Motor neuron (in vitro differentiated cells): ENCODE results near the gene POLR3A. TPM values are rescaled to one million over a fixed set of nuclear protein-coding genes. Genes with fewer than 3 reads are reported as not detected.
A peak's percentile ranks its signal among the peaks of the same experiment; 100 is the strongest.

Experiments
- ATAC-seq, 8 experiments: fragments of 200-7000 bp; cut with Tn5 transposase; replicated peaks in 6 of 8; 2 replicates each; pipeline ENCODE4 v1.8.0; 2021; ENCODE audit warnings: mild to moderate bottlenecking in 8 of 8, moderate library complexity in 8 of 8
- H3K27ac ChIP-seq, 2 donors: fragments of 250-450 bp; sonication (Bioruptor Pico); 2 replicates each; pipeline ENCODE4 v1.9.0; 2021; ENCODE audit warnings: antibody characterized with exemption in 2 of 2, mild to moderate bottlenecking in 2 of 2, moderate library complexity in 1 of 2
- H3K4me1 ChIP-seq, 2 donors: fragments of 250-450 bp; sonication (Bioruptor Pico); replicated peaks in 1 of 2; 2 replicates each; pipeline ENCODE4 v1.6.1; 2021; ENCODE audit warnings: antibody characterized with exemption in 2 of 2, mild to moderate bottlenecking in 2 of 2, moderate library complexity in 1 of 2
- H3K4me3 ChIP-seq, 5 donors: fragments of 250-450 bp; sonication (Bioruptor Pico); 2 replicates each; pipeline ENCODE4 v1.9.0; 2021; ENCODE audit warnings: antibody characterized with exemption in 5 of 5, mild to moderate bottlenecking in 5 of 5, moderate library complexity in 4 of 5
- WGBS, 10 experiments: fragments of 450-650 bp; shearing (Covaris generic); methylation state at CpG; one replicate each; pipeline ENCODE4 v1.0.0; 2022; 5-methylcytosine and 5-hydroxymethylcytosine counted together
- in situ Hi-C, 9 experiments: fragments of 400-800 bp; cut with MboI; loops; one replicate each; pipeline ENCODE4 v1.15.0; 2021; ENCODE audit warnings: low sequenced_read_pairs in 9 of 9, low pct_unique_long_range_greater_than_20kb in 2 of 9; ENCODE audit not compliant: unreplicated experiment in 9 of 9
- total RNA-seq, 8 experiments: library from RNA; unstranded; fragments of 300-600 nt; gene quantifications; 2 replicates each; pipeline versions ENCODE4 v1.2.3 to v1.2.4, GENCODE V29; 2022

POLR3A gene
- total RNA-seq, 8 experiments from 2014 or later: 17.4 to 31.2 (median 24.1) TPM

- no peak overlapping the region for H3K4me3 ChIP-seq
- no peak overlapping the region for H3K27ac ChIP-seq
- ATAC-seq: peak in 1 of 8 experiments; percentile 3
- whole genome bisulfite sequencing, 10 experiments: 47 to 100% (median 89%) methylated on average over 1 to 8 of the region's 10 CpGs; no CpG with 5 or more reads in 2 of the 10 experiments
- peaks cover 10 to 12% of the 10 kb centered on the region in 2 donors for H3K4me1 ChIP-seq
- in situ Hi-C loops: loop anchor here in 5 of 9 experiments (10.0 to 25.0 kb wide), 6 partner anchors 120 to 1192 kb away; partner anchors contain the start of gene ZMIZ1 (in 1 of the 5)
Measured at GRCh38 chr10:78045237-78045636, 15.9 kb upstream of the POLR3A start.

GRCh38 chr10:78044699-78045098 lies 15.4 kb upstream of the POLR3A start:
- H3K4me3 ChIP-seq: no peak overlapping the region
- WGBS, 10 experiments: 44 to 100% (median 76%) methylated on average over 1 to 7 of the region's 10 CpGs; no CpG with 5 or more reads in 2 of the 10 experiments
- in situ Hi-C loops: loop anchor here in 5 of 9 experiments (10.0 to 25.0 kb wide), 6 partner anchors 120 to 1193 kb away; partner anchors contain the start of gene ZMIZ1 (in 1 of the 5)
- ATAC-seq: peak in 1 of 8 experiments; percentile 4
- peaks cover 10 to 14% of the 10 kb centered on the region in 2 donors for H3K4me1 ChIP-seq
- no peak overlapping the region for H3K27ac ChIP-seq

- in situ Hi-C loops: loop anchor here in 5 of 9 experiments (10.0 to 25.0 kb wide), 6 partner anchors 121 to 1193 kb away; partner anchors contain the start of gene ZMIZ1 (in 1 of the 5)
- peak in 3 of 8 experiments; percentile 1 to 9 (median 3) for ATAC-seq
- no peak overlapping the region for H3K4me3 ChIP-seq
- no peak overlapping the region for H3K27ac ChIP-seq
- H3K4me1 ChIP-seq: peaks cover 10 to 18% of the 10 kb centered on the region in 2 donors
Measured at GRCh38 chr10:78044179-78044578, 14.9 kb upstream of the POLR3A start.

GRCh38 chr10:78042752-78043104 lies 13.4 kb upstream of the POLR3A start:
- Histone ChIP-seq H3K4me3 (no peak overlapping the region), H3K27ac (no peak overlapping the region), H3K4me1 (peaks cover 4 to 12% of the 10 kb centered on the region in 2 donors)
- in situ Hi-C loops: loop anchor here in 5 of 9 experiments (10.0 to 25.0 kb wide), 6 partner anchors 122 to 1195 kb away; partner anchors contain the start of gene ZMIZ1 (in 1 of the 5)
- 90 to 100% (median 96%) methylated on average over 3 to 5 of the region's 6 CpGs; no CpG with 5 or more reads in 7 of the 10 experiments for WGBS, 10 experiments
- ATAC-seq: peak in 1 of 8 experiments; percentile 2

GRCh38 chr10:78042058-78042751 lies 12.9 kb upstream of the POLR3A start:
- peak in 4 of 8 experiments; percentile 8 to 74 (median 18) for ATAC-seq
- H3K4me3 ChIP-seq: no peak overlapping the region
- peak overlapping the region in 1 of 2 donors; percentile 55 for H3K27ac ChIP-seq
- WGBS, 10 experiments: 83 to 100% (median 96%) methylated on average over 1 to 2 of the region's 2 CpGs; no CpG with 5 or more reads in 4 of the 10 experiments
- in situ Hi-C loops: loop anchor here in 5 of 9 experiments (10.0 to 25.0 kb wide), 6 partner anchors 123 to 1195 kb away; partner anchors contain the start of gene ZMIZ1 (in 1 of the 5)
- peaks cover 2 to 10% of the 10 kb centered on the region in 2 donors for H3K4me1 ChIP-seq

- no peak overlapping the region for H3K4me3 ChIP-seq
- in situ Hi-C loops: loop anchor here in 5 of 9 experiments (10.0 to 25.0 kb wide), 6 partner anchors 123 to 1196 kb away; partner anchors contain the start of gene ZMIZ1 (in 1 of the 5)
- peak overlapping the region in 1 of 2 donors; percentile 55 for H3K27ac ChIP-seq
- 50 to 100% (median 92%) methylated on average over 1 to 4 of the region's 5 CpGs; no CpG with 5 or more reads in 2 of the 10 experiments for WGBS, 10 experiments
- ATAC-seq: peak in 1 of 8 experiments; percentile 2
- peaks cover 3 to 11% of the 10 kb centered on the region in 2 donors for H3K4me1 ChIP-seq
Measured at GRCh38 chr10:78041170-78042057, 12.1 kb upstream of the POLR3A start.

- peaks cover 18 to 26% of the 10 kb centered on the region in 2 donors for H3K4me1 ChIP-seq
- WGBS, 10 experiments: 44 to 100% (median 60%) methylated on average over 1 to 3 of the region's 3 CpGs; no CpG with 5 or more reads in 1 of the 10 experiments
- no peak overlapping the region for H3K27ac ChIP-seq
- H3K4me3 ChIP-seq: no peak overlapping the region
- in situ Hi-C loops: loop anchor here in 5 of 9 experiments (10.0 to 25.0 kb wide), 6 partner anchors 125 to 1198 kb away; partner anchors contain the start of gene ZMIZ1 (in 1 of the 5)
- no peak for ATAC-seq
Measured at GRCh38 chr10:78039743-78040142, 10.4 kb upstream of the POLR3A start.

GRCh38 chr10:78038791-78039547 lies 9.7 kb upstream of the POLR3A start:
- Histone ChIP-seq H3K4me3 (no peak overlapping the region), H3K27ac (no peak overlapping the region), H3K4me1 (peaks cover 19 to 28% of the 10 kb centered on the region in 2 donors)
- in situ Hi-C loops: loop anchor here in 3 of 9 experiments (25.0 kb wide), 4 partner anchors 1023 to 1198 kb away; partner anchors contain the start of gene ZMIZ1 (in 1 of the 3)
- WGBS, 10 experiments: 40 to 100% (median 66%) methylated on average over 1 to 3 of the region's 5 CpGs; no CpG with 5 or more reads in 4 of the 10 experiments
- ATAC-seq: no peak

- in situ Hi-C loops: loop anchor here in 3 of 9 experiments (25.0 kb wide), 4 partner anchors 1024 to 1199 kb away; partner anchors contain the start of gene ZMIZ1 (in 1 of the 3)
- WGBS, 10 experiments: 40 to 100% (median 70%) methylated on average over 1 to 2 of the region's 2 CpGs
- Histone ChIP-seq H3K4me1 (peaks cover 19 to 28% of the 10 kb centered on the region in 2 donors), H3K27ac (no peak overlapping the region), H3K4me3 (no peak overlapping the region)
- no peak for ATAC-seq
Measured at GRCh38 chr10:78038105-78038504, 8.8 kb upstream of the POLR3A start.

GRCh38 chr10:78035933-78036583 lies 6.7 kb upstream of the POLR3A start:
- Histone ChIP-seq H3K4me1 (peaks cover 19 to 28% of the 10 kb centered on the region in 2 donors), H3K27ac (no peak overlapping the region), H3K4me3 (no peak overlapping the region)
- in situ Hi-C loops: loop anchor here in 3 of 9 experiments (25.0 kb wide), 4 partner anchors 1026 to 1201 kb away; partner anchors contain the start of gene ZMIZ1 (in 1 of the 3)
- WGBS, 10 experiments: 70 to 100% (median 84%) methylated on average over 1 to 8 of the region's 9 CpGs; no CpG with 5 or more reads in 2 of the 10 experiments
- no peak for ATAC-seq

- no peak for ATAC-seq
Measured at GRCh38 chr10:78035437-78035836, 6.1 kb upstream of the POLR3A start.

More at GRCh38 chr10:78035437-78035836, 6.1 kb upstream of the POLR3A start:
- H3K4me3 ChIP-seq: no peak overlapping the region
- no peak overlapping the region for H3K27ac ChIP-seq
- 60 to 95% (median 78%) methylated on average over 1 to 5 of the region's 5 CpGs; no CpG with 5 or more reads in 1 of the 10 experiments for WGBS, 10 experiments
- peaks cover 19 to 28% of the 10 kb centered on the region in 2 donors for H3K4me1 ChIP-seq
- in situ Hi-C loops: loop anchor here in 3 of 9 experiments (25.0 kb wide), 4 partner anchors 1027 to 1202 kb away; partner anchors contain the start of gene ZMIZ1 (in 1 of the 3)
